MCF 10A (cell line): ENCODE results near the gene RCOR1. TPM values are rescaled to one million over a fixed set of nuclear protein-coding genes. Genes with fewer than 3 reads are reported as not detected.

Experiments used
- BruUV-seq: library from RNA; stranded (reverse); fragments of 400-500 nt; replicated peaks from 2 replicates; lab custom pipeline; 2021; lab: Mats Ljungman, UMichigan
- CTCF ChIA-PET: fragments of 300-600 bp; sonication (Branson Sonifier 250); formaldehyde crosslinking; extraction: SDS; loops from one replicate; lab custom pipeline; 2021; ENCODE audit warnings: antibody characterized with exemption, inconsistent platforms; lab: Yijun Ruan, JAX
- POLR2A ChIA-PET: fragments of 300-600, 350-650 bp; sonication (Branson Sonifier 250); formaldehyde crosslinking; extraction: SDS; loops from one replicate; lab custom pipeline; 2020; ENCODE audit warnings: antibody characterized with exemption, inconsistent platforms; lab: Yijun Ruan, JAX
- DNase-seq: peaks from one replicate; pipeline ENCODE4 v3.0.0-alpha.2; 2018; ENCODE audit not compliant: unreplicated experiment
- H3K27ac Mint-ChIP-seq: one replicate; pipeline ENCODE4 v1.8.0; 2022; ENCODE audit warnings: mild to moderate bottlenecking, low read depth, mixed read lengths; ENCODE audit not compliant: unreplicated experiment
- H3K27me3 Mint-ChIP-seq: one replicate; pipeline ENCODE4 v1.8.0; 2022; ENCODE audit warnings: mixed read lengths; ENCODE audit not compliant: insufficient read depth, unreplicated experiment
- H3K36me3 Mint-ChIP-seq: one replicate; pipeline ENCODE4 v1.8.0; 2022; ENCODE audit warnings: mild to moderate bottlenecking, moderate library complexity, mixed read lengths; ENCODE audit not compliant: insufficient read depth, unreplicated experiment
- H3K4me1 Mint-ChIP-seq: one replicate; pipeline ENCODE4 v1.8.0; 2022; ENCODE audit warnings: mixed read lengths; ENCODE audit not compliant: insufficient read depth, unreplicated experiment
- H3K4me3 Mint-ChIP-seq: one replicate; pipeline ENCODE4 v1.8.0; 2022; ENCODE audit warnings: mild to moderate bottlenecking, moderate library complexity, mixed read lengths; ENCODE audit not compliant: unreplicated experiment
- H3K9me3 Mint-ChIP-seq: one replicate; pipeline ENCODE4 v1.8.0; 2022; ENCODE audit warnings: mixed read lengths; ENCODE audit not compliant: unreplicated experiment
- CTCF ChIP-seq: fragments of 200-600 bp; IDR thresholded peaks from one replicate; pipeline ENCODE4 v1.8.0; 2022; ENCODE audit warnings: antibody characterized with exemption, mild to moderate bottlenecking; ENCODE audit not compliant: unreplicated experiment
- intact Hi-C: fragments of 100-400 bp; cut with micrococcal nuclease; formaldehyde crosslinking; loops from 2 replicates; pipeline ENCODE4 v1.14.1; 2022
- total RNA-seq: library from RNA; stranded (reverse); gene quantifications from 2 replicates; pipeline ENCODE4 v1.2.3, GENCODE V29; 2022

RCOR1 gene
- total RNA-seq, 1 experiment from 2014 or later, result 45.6 TPM

GRCh38 chr14:102722646-102723045 lies 130.2 kb downstream of the RCOR1 start:
- CTCF ChIA-PET, result no interaction called here
- H3K4me1 Mint-ChIP-seq, result no peaks in the 10 kb centered on the region
- no TSS peak for BruUV-seq
- H3K27me3 Mint-ChIP-seq, result no peaks in the 10 kb centered on the region
- intact Hi-C loops, result no loop called here
- POLR2A ChIA-PET, result interaction anchor here (0.5 to 1.2 kb wide), 4 partner anchors 12 to 367 kb away, joined by 3 read pairs; no protein-coding TSS in a partner anchor
- no peak for DNase-seq
- H3K4me3 Mint-ChIP-seq, result no peak overlapping the region
- H3K36me3 Mint-ChIP-seq, result peaks cover 81% of the 10 kb centered on the region
- no peak for TF ChIP-seq CTCF
- H3K27ac Mint-ChIP-seq, result no peak overlapping the region
- no peaks in the 10 kb centered on the region for H3K9me3 Mint-ChIP-seq

- no peak overlapping the region for H3K27ac Mint-ChIP-seq
- no peak for TF ChIP-seq CTCF
- peaks cover 84% of the 10 kb centered on the region for H3K36me3 Mint-ChIP-seq
- no peaks in the 10 kb centered on the region for H3K27me3 Mint-ChIP-seq
- H3K4me3 Mint-ChIP-seq, result no peak overlapping the region
- ChIA-PET CTCF (no interaction called here), POLR2A (interaction anchor here (0.8 kb wide), 1 partner anchor 8 kb away, joined by 3 read pairs; no protein-coding TSS in a partner anchor)
- H3K9me3 Mint-ChIP-seq, result no peaks in the 10 kb centered on the region
- intact Hi-C loops, result no loop called here
- BruUV-seq, result no TSS peak
- H3K4me1 Mint-ChIP-seq, result no peaks in the 10 kb centered on the region
- DNase-seq, result no peak
Observed at GRCh38 chr14:102723650-102724049, 131.2 kb downstream of the RCOR1 start.

- intact Hi-C loops, result no loop called here
- BruUV-seq, result no TSS peak
- Mint-ChIP-seq H3K36me3 (peaks cover 91% of the 10 kb centered on the region), H3K4me3 (no peak overlapping the region), H3K27ac (peak overlapping the region; percentile 46), H3K9me3 (no peaks in the 10 kb centered on the region), H3K4me1 (no peaks in the 10 kb centered on the region), H3K27me3 (no peaks in the 10 kb centered on the region)
- ChIA-PET POLR2A (interaction anchor here (0.8 kb wide), 1 partner anchor 32 kb away, joined by 4 read pairs; no protein-coding TSS in a partner anchor), CTCF (no interaction called here)
- TF ChIP-seq CTCF, result no peak
- DNase-seq, result no peak
Observed at GRCh38 chr14:102726191-102726949, 133.9 kb downstream of the RCOR1 start.

GRCh38 chr14:102727336-102728095 lies 135.1 kb downstream of the RCOR1 start:
- no peak overlapping the region for H3K4me3 Mint-ChIP-seq
- ChIA-PET CTCF (no interaction called here), POLR2A (no interaction called here)
- no peaks in the 10 kb centered on the region for H3K9me3 Mint-ChIP-seq
- BruUV-seq, result TSS peak; percentile 11
- DNase-seq, result no peak
- intact Hi-C loops, result no loop called here
- H3K27me3 Mint-ChIP-seq, result no peaks in the 10 kb centered on the region
- no peak for TF ChIP-seq CTCF
- H3K4me1 Mint-ChIP-seq, result no peaks in the 10 kb centered on the region
- peaks cover 86% of the 10 kb centered on the region for H3K36me3 Mint-ChIP-seq
- H3K27ac Mint-ChIP-seq, result no peak overlapping the region
